GM18861 (cell line): Measurements from ENCODE around the gene NSMF.

Experiments used
- ATAC-seq: cut with Tn5 transposase; IDR thresholded peaks from one replicate; pipeline ENCODE4 v1.9.1; 2021; ENCODE audit not compliant: unreplicated experiment

Gene NSMF

DNA sequence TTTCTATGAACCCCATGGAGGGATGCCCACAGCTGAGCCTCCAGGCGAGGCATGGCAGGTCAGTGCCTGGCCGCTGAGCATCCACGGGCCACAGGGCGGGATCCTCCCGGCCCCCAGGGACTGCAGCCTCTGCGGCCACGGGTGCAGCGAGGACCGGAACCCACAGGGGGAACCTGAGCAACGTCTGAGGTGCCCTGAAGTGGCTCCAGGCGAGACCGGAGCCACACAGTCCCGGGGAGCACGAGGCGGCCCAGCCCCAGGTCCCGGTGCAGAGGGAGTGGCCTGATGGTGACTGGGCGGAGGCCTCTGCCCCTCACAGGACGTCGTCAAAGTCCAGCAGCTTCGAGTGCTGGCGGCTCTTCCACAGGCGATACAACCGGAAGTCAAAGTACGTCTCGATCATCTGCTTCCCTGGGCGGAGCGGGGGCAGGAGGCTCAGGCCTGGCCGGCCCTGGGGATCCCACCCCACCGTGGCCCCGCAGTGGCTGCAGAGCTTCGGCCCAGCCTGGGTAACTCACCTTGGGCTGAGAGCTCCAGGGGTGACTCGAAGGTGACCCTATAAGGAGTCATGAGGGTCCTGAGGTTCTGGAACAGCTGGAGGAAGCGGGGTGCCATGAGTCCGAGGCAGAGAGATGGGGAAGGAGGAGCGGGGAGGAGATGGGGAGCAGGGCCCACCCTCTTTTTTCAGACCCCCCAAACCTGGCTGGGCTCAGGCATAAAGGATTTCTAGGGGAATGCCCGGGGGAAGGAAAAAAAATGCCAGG is 9.9 kb downstream of the NSMF start:
- no peak for ATAC-seq

DNA sequence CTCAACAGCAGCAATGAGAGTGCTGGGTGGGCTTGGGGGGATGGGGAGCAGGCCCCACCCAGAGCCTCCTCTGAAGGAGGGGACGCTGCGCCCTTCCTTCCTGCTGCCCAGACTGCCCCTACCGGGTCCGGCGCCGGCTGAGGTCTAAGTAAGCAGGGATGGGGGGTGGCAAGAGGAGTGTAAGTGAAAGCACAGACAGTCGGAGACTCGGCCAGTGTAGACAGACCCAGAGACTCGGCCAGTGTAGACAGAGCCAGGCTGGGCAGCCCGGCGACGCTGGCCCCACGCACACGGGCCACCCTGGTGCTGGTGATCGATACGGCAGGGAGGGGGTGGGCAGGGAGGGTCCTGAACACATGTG is 10.6 kb downstream of the NSMF start:
- ATAC-seq: no peak

DNA sequence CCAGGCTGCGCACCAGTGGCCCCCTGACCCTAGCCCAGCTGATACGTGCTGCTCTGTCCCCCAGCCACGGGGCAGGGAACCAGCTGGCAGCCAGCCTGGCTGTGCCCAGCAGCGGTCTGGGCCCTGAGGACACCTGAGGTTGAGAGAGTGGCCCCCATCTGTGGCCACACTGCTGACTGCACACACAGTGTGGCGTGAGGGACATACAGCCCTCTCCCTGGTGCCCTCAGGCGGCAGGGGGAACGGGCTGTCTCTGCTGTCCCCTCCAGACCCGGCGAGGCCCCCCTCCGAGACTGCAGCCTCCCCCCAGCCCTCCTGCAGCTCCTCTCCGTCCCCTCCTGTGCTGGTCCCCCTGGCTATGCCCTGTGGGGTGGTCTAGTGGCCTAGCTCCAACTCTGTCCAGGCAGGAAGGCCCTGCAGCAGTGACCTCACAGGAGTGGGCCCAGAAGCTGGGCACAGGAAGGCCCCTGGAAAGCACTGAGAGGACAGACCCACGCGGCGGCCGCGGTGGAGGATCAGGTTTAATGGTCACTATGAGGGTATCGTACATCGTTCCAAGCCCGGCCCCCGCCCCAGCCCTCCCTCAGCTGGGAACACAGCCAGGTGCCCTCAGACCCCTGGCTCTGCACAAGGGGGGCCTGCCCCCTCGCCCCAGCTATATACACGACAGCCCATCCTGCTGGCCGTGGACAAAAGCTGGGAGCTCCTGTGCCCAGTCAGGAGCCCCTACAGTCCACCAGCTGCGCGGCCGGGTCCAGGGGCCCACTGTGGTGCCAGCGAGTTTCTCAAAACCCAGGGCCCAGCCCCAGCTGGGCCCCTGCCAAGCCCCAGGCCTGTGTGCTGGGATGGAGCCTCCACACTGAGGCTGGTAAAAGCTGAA is 11.2 kb downstream of the NSMF start:
- ATAC-seq: no peak

DNA sequence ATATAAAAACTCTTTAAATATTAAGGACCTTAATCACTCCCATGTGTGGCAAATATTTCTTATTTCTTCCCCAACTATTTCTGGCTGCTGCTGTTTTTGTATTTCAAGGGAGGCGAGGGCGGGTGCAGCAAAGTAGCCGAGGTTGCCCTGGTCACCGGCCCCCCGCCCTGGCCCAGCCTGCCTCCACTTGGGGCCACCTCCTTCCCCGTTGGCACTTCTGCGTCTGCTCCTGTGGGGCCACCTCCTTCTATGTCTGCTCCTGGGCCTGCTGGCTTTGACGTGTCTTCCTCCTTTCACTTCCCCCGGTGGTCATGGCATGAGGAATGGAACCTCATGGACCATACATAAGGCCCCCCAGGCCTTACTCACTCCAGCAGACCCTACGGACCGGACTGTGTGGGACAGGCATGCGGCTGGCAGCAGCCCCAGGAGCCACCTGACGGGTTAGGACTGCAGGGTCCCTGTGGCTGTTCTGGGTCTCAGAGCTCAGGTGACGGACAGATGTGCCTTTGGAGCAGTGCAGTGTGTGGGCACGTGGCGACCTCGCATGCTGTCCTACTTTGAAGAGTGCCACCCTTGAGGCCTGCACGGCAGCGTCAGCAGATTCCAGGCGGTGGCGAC is 12.2 kb downstream of the NSMF start:
- ATAC-seq: no peak

DNA sequence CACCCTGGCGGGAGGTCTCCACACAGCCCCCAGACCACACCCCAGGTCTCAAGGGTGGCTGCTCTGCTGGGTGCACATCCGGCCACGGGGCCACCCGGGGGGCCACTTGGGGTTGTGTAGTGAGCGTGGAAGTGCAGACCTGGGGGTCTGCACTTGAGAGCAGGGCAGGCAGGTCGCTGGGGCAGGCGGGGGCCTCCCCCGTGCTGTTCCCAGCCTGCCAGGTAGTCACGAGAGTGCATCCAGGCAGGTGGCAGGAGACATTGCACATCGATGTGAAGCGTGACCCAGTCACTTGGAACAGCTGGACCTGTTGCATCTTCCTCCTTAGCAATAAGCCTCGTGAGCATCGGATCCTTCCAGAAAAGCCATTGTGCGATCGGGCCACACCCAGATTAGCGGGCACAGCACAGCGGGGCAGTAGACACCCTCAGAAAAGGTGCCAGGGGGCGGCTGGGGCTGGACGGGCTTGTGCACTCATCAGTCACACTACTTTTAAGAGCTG is 13.2 kb downstream of the NSMF start:
- no peak for ATAC-seq

DNA sequence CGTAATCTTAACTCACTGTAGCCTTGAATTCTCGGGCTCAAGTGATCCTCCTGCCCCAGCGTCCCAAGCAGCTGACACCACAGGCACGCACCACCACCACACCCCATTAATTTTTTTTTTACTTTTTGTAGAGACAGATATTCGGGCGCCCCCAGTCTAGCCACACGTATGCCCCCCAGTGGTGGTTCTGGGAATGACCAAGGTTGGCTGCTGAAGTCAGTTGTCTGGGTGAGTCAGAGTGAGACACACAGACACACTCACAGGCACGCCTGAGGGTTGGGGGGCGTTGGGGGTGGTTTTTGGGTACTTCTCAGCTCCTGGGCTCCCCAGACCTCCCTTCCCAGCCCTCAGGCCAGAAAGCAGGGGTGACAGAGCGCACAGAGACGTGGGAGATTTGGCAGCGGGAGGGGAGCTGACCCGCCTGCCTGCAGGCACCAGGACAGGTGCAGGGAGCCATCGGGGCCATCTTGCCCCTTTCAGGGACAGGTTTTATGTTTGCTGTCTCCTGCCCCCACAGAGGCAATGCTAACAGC is 13.8 kb downstream of the NSMF start:
- no peak for ATAC-seq

DNA sequence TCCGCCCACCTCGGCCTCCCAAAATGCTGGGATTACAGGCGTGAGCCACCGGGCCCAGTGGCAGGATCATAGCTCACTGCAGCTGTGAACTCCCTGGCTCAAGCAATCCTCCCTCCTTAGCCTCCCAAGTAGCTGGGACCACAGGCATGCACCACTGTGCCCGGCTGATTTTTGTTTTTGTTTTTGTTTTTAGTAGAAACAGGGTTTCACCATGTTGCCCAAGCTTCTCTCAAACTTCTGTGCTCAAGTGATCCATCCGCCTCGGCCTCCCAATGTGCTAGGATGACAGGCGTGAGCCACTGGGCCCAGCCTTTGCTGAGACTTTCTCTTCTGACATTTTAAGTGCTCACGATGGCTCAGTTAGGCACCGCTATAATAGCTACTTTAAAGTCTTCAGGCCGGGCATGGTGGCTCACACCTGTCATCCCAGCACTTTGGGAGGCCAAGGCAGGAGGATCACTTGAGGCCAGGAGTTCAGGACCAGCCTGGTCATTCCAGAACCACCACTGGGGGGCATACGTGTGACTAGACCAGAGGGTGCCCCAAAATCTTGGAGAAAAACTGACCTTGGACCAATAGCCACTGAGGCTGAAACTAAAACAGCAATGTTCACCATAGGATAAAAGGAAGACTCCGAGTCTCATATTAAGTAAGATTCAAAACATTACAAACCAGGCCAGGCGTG is 14.9 kb downstream of the NSMF start:
- no peak for ATAC-seq

DNA sequence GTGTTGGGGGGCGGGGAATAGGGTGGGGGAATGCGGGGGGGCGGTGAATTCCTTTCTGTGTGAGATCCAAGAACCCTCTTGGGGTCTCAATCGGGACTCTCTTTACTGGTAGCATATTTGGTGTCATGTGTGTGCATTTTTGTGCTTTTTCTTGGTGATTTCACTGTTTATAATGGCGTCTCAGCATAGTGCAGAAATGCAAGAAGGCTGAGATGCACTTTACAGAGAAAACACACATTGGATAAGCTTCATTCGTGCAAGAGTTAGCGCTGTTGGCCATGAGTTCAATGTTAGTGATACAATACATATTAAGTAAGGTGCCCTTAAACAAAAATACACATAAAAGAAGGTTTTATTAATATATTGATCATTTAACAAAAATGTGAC is 17.2 kb downstream of the NSMF start:
- no peak for ATAC-seq

DNA sequence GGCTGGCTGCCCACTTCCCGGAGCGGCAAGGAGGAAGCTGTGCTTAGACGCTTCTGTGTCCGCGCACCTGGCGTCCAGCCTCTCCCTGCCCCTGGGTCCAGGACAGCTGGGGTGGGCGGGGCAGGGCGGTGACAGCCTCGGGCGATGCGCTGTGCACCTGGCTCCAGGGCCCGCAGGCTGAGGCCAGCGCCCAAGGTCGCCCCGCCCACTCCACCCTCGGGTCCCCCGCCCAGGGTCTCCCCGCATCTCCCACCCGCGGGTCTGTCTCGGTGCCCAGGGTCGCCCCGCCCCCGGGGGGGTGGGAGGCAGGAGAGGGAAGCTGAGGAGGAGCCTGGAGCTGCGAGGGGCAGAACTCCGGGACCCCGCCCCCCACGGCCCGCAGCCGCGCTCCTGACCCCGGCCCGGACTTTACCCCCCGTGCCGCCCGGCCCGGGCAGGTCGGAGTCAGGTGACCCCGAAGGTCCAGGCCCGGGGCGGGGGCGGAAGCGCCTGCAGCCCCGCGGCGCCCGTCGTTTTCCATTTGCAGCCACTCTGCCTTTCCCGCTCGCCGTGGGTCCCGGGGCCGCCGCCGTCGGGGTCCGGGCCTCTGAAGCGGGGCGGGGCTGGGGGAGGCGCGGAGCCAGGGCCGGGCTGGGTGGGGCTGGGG is 17.7 kb downstream of the NSMF start, which contains the start of gene ENTPD8:
ENTPD8 (minus strand) TSS at position 69 of the 646 bp plus-strand sequence. CDS start 3,072 bp downstream, outside the sequence.
- ATAC-seq: no peak

DNA sequence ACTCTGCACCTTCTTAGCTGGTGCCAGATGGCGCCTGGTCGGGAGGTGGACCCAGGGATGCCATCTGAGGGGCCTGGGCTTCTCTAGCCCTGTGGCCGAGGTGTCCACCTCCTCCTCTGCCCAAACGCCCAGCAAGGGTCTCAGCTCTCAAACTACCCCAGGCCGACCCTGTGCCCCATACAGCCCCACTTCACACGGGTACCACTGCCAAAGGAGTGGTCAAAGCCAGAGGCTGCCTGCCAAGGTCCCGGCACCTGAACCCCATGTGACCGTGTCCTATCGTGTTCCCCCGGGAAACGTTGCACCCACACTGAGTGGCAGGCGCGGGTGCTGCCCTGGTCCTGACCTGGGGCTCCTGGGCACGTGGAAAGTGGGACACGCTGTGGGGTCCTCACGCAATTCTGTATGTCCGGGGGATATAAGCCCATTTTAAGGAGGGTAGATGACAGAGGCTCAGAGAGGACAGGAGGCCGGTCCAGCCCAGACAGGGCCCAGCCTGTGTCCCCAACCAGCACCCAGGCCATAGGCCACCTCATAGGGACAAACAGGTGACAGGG is 19.9 kb downstream of the NSMF start:
- ATAC-seq: no peak

DNA sequence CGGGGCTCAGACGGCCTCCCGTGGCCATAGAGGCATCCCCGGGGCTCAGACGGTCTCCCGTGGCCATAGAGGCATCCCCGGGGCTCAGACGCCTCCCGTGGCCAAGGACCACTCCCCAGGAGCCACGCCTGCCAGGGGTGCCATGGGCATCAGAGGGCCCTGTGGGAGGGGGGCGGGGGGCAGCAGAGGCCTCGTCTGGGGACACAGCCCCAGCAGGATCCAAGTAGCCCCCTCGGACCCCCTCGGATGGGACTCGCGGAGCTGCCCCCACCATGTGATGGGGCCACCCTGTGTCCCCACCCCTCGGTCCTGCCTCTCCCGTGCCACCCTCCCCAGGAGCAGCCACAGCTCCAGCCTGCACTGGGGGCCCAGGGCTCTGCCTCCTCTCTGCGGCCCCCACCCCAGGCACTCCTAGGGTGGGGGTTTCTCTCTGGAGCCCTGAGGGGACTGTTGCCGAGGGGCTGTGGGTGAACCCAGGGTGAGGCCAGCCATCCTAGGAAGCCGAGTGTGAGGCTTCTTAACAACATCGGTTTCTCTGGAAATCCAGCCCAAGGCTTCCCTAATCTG is 20.5 kb downstream of the NSMF start:
- ATAC-seq: no peak

DNA sequence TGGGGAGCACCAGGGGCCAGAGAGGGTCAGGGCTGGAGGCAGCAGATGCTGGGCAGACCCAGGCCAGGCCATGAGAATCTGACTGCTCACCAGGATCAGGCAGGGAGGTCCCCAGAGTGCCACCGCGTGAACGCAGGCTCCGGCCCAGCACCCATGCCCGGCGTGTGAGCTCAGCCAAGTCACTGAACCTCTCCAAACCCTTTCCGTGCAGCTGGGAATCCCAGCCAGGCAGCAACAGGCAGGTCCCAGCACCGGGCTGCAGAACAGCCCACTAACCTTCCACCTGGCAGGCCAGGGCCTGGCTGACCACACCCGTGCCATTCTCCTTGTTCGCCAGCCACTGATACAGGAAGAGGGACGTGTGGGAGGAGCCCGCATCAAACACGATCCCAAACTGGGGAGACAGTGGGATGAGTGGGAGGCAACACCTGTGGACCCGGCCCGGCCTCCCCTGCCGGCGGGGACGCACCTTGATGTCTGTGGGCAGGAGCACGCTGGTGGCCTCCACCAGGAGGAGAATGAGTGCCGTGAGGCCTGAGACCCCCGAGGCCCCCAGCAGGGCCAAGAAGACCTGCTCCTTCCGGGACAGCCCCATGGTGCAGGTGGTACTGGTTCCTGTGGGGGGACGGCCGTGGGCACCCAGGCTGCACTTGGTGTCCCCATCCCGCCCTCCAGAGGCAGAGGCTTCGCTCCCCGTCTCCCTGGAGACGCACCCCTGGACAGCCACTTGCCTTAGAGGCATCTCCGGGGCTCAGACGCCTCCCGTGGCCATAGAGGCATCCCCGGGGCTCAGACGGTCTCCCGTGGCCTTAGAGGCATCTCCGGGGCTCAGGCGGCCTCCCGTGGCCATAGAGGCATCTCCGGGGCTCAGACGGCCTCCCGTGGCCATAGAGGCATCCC is 21.2 kb downstream of the NSMF start:
- no peak for ATAC-seq

DNA sequence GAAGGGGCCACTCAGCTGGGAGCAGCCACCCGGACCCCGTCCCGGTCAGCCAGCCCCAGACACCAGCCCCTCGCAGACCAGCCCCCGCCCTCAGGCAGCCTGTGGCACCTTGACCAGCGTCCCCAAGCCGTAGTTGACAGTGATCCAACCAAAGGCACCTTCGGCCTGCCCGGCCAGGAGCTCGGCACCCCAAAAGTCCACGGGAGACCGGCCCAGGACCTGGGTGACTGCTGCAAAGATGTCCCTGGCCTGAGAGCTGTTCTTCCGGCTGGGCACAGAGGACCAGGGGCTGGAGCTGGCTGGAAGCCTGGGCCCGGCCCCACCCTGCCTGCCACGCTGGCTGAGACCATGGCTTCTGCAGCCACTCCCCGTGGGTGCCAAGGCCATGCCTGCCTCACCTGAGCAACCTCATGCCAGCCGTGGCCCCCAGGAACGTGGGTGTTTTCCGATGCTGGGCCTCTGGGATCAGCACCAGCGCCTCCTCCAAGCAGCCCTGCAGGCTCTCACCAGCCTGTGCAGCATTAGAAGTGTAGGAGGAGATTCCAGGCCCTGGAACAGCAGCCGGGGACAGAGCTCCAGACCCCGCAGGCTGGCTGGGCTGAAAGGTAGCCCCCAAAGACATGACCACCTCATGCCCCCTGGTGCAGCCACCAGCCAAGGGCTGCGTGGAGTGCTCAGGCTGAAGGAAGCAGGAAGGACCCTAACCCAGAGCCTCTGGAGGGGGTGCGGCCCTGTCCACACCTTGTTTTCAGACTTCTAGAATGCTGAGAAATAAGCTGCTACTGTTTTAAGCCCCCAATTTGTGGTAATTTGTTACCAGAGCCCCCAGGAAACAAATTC is 22.2 kb downstream of the NSMF start:
- ATAC-seq: no peak

DNA sequence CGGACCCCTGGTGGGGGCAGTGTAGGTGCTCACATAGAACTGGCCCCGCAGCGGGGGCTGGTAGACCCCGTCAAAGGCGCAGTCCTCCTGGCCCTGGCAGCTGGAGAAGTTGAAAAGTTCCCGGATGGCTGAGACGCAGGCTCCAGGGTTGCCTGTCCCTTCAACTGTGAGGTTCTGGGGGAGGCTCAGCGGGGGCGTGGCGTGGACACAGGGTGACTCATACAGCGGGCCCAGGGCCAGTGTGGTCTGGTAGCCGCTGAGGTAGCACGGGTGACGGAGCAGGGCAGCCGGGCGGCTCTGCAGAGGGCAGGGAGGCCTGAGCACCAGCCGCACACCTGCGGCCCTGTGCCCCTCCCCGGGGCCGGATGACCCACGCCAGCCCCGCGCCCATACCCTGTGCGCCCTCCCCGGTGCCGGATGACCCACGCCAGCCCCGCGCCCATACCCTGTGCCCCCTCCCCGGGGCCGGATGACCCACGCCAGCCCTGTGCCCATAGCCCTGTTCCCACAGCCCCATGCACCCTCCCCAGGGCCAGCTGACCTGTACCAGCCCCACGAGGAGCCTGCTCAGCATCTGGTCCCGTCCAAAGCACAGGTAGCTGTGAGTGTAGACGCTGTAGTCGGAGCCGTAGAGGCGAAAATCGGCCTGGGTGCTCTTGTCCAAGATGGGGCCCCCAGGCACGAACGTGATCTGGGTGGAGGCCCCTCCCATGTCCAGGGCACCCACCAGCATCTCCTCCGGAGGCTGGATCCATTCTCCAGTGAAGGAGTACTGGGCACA is 23.0 kb downstream of the NSMF start:
- ATAC-seq: no peak

DNA sequence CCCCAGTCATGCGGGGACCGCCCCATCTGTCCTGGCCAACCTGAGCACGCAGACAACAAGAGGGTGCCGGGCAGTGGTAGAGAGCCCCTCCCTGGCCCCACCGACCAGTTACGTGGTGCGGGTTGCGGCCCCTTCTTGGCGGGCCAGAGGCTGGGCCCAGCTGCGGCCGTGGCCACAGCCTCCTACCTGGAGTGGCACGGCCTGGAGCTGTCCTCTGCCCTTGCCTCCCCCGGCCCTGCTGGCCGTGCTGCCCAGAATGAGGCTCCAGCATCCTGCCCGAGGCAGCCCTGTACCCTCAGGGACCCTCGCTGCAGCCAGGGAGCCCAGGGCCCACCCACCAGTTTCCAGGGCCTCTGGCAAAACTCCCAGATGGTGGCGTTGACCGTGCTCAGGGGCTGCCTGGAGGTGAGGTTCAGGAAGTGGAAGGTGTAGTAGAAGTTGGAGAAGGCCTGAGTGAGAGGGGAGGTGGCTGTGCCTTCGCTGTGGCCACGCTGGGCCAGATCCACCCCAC is 23.7 kb downstream of the NSMF start:
- no peak for ATAC-seq

DNA sequence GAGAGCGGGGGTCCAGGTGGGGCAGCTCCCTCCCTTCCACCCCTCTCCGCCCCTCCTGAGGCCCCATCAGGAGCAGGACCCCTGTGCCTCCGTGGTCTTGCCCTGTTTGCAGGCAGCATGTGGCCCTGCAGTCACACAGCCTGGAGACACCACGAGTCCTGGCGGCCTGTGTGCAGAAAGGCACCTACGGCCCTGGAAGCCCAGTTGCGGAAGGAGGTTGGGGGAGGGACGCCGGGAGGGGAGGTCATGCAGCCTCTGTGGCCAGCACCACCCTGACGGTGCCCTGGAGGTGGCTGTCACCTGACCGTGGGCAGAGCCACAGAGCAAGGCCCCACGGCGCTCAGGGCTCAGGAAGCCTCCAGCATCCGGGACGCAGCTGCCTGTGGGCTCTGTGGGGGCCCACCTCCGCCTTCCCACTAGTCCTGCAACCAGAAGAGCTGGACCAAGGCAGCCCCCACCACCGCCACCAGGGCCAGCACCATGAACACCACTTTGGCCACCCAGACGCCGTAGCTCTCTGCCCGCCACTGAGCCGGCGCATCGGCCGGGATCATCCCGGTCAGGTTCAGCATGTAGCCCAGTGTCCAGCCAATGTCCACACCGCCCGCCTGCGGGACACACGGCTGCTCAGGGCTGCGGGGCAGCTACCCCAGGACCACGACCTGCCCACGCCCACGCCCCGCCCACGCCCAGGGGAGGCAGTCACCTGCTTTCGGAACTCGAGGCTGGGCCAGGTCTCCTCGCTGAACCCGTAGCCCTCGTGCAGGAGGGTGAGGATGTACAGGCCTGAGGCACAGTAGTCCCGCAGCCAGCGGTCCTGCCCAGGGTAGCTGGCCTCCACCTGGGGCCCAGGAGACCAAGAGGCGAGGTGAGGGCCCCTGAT is 24.4 kb downstream of the NSMF start:
- ATAC-seq: no peak
